NCI-H146 (cell line): Measurements from ENCODE around the gene CRB3.

Experiments
- DNase-seq: peaks from one replicate; lab custom pipeline; 2025; lab: John Stamatoyannopoulos, UW

CRB3 gene

GRCh38 chr19:6433165-6433564 is 30.9 kb upstream of the CRB3 start:
- DNase-seq = no peak

- no peak for DNase-seq
Observed at GRCh38 chr19:6433663-6434062, 30.4 kb upstream of the CRB3 start, which contains the start of gene SLC25A41. SLC25A41 (minus strand) TSS chr19:6433763; CDS start chr19:6433693, 70 bp downstream.

DNA sequence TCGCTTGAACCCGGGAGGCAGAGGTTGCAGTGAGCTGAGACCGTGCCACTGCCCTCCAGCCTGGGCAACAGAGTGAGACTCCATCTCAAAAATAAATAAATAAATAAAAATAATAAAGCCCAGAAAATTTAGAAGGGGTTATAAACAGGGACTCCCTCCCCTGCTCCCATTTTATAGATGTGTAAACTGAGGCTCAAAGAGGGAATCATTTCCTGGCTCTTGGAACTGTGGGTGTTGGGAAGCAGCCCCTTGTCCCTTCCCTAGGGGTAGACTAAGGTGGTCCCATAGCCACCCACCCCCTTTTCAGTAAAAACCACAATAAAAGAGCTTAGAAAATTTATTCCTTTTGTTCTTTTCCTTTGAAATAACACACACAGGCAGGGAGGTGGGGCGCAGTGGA is 24.3 kb upstream of the CRB3 start:
- DNase-seq = no peak

DNA sequence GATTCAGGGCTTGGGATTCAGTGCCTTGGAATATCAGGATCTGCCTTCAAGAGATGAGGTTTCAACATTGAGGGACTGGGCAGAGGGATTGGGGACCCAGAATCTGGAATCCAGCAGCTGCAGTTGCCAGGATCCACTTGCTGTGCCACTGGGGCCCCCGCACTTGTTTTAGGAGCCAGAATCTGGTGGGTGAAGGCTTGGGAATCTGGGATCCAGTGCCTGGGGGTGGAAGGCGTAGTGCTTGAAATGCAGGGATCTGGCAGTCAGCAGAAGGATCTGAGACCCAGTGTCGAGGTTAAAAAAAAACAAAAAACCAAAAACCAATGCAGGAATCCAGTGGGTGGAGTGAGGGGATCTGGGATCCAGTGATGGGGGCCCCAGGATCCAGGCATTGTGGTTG is 23.2 kb upstream of the CRB3 start:
- DNase-seq = no peak

DNA sequence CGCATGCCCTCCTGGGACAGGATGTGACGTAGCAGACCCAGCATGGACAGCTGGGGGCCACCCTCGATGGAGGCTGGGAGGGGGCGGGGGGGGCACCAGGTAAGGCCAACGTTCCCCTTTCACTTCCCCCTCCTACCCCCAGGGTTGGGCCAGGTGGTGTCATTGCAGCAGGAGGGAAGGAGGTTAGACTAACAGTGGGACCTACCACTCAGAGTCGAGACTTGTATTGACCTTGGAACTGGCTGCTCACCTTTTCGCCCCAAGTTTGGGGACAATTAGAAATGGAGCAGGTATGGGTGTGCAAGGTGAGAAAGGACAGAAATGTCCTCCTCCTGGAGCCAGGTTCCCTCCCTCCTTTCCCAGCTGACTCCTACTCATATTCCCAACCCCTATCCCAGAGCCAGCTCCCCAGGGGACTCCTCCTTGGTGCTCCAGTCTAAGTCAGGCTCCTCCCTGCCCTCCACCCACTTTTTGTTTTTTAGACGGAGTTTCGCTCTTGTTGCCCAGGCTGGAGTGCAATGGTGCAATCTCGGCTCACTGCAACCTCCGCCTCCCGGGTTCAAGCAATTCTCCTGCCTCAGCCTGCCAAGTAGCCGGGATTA is 21.9 kb upstream of the CRB3 start:
- DNase-seq = no peak

- no peak for DNase-seq
Observed at GRCh38 chr19:6443986-6444385, 20.1 kb upstream of the CRB3 start.

GRCh38 chr19:6446452-6446851 is 17.6 kb upstream of the CRB3 start:
- no peak for DNase-seq

- no peak for DNase-seq
Observed at GRCh38 chr19:6448045-6448444, 16.0 kb upstream of the CRB3 start.

DNA sequence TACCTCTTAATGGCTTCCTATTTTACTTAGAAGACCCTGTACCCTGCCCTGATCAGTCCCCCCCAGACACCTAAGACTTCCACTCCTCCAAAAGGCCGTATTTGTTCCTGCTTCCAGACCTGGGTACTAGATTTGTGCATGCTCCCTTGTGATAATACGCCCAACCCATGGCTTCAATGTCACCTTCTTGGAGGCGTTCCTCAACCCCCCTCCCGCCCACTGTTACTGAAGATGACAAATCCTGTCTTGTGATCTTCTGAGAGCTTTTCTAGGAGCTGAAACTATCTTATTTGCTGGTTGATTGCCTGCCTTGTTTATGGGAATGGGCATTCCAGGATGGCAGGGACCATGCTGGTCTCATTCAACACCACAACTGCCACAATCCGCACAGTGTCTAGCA is 13.9 kb upstream of the CRB3 start:
- no peak for DNase-seq

- no peak for DNase-seq
Observed at GRCh38 chr19:6451583-6452222, 12.4 kb upstream of the CRB3 start.

DNA sequence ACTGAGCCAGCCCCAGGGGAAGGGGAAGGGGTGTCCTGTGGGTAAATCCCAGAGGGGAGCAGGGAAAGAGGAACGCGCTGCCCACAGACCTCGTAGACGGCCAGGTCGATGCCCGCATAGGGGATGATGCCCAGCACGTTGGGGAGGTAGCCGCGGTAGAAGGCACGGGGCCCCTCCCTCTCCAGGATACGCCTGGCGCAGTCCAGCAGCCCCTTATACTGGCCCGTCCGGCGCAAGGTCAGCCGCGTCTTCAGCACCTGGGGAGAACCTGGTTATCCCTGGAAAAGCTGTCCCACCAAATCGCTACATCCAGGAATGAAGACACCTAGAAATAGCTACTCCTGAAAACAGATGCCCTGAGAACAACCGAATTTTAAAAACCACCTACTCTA is 11.9 kb upstream of the CRB3 start:
- DNase-seq = no peak

GRCh38 chr19:6452899-6453298 is 11.2 kb upstream of the CRB3 start:
- DNase-seq = no peak

GRCh38 chr19:6453951-6454565 is 10.0 kb upstream of the CRB3 start:
- DNase-seq = no peak

GRCh38 chr19:6455924-6456323 is 8.1 kb upstream of the CRB3 start:
- DNase-seq = no peak

DNA sequence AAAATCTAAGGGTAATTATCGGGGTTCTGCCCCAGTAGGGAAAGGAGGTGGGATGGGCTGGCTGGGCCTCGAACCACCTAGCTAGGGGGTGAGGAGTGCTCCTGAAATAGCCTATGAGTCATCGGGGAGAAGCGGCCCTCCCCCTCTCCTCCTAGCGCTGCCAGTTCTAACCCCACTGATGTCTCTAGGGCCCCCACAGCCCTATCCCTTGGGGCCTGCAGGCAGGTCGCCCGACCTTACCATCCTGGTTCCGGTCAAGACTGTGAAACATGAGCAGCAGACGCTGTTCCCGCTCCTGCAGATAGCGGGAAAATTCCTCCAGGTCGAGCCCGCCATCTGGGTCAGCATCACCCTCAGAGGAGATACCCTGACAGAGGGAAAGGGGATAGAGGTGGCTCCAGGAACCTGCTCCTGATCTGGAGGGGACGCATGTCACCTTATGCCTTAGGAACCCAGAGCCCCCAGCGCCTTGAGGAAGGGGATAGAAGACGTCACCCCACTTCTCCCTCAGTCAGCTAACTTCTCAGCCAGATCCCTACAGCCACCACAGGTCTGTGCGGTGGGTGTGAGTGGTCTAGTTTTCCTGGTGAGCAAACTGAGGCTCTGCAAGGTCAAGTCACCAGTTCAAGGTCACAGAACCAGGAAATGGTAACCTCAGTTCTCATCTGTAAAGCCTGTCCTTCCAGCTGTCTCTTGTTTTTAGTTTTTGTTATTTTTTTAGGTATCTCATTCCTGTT is 5.9 kb upstream of the CRB3 start:
- DNase-seq = no peak

GRCh38 chr19:6458695-6459261 is 5.3 kb upstream of the CRB3 start:
- no peak for DNase-seq

- peak; percentile 67 for DNase-seq
Observed at GRCh38 chr19:6459262-6460098, 4.6 kb upstream of the CRB3 start, which contains the start of gene SLC25A23. SLC25A23 (minus strand) TSS chr19:6459792; CDS start chr19:6459628, 164 bp downstream.

GRCh38 chr19:6460099-6460884 is 3.8 kb upstream of the CRB3 start:
- peak; percentile 92 for DNase-seq

DNA sequence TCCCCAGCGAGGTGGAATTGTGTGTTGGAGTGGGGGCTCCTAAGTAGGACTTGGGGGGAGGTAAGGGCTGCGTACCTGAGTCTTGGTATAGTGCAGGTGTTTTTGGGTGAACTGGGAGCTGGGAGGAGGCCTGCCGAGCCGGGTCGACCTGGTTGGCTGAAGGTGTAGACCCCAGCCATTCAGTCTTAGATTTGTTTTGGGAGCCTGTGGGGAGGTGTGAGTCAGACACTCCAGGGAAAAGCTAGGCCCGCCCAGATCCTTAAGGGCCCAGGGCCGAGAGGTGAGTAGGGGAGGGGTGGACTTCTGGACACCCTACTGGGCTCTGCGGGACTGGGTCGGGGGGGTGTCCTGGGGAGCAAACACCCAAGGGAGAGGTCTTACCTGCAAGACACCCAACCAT is 935 bp downstream of the CRB3 start:
- no peak for DNase-seq

GRCh38 chr19:6465663-6466062 is 1.6 kb downstream of the CRB3 start:
- no peak for DNase-seq
